Measurements from ENCODE around the gene TANGO6.

DNA sequence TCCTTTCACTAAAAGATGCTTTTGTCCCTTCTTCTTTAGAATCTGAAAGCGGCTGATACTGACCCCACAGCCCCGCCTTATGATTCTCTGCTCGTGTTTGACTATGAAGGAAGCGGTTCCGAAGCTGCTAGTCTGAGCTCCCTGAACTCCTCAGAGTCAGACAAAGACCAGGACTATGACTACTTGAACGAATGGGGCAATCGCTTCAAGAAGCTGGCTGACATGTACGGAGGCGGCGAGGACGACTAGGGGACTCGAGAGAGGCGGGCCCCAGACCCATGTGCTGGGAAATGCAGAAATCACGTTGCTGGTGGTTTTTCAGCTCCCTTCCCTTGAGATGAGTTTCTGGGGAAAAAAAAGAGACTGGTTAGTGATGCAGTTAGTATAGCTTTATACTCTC, 10.1 kb upstream of the TANGO6 start:
- TF ChIP-seq EZH2phosphoT487 (IDR thresholded peaks at IDR 0.05; ENCODE audit: borderline replicate concordance, low read depth, low read length) = no peak
- TF ChIP-seq, protein P1, sequence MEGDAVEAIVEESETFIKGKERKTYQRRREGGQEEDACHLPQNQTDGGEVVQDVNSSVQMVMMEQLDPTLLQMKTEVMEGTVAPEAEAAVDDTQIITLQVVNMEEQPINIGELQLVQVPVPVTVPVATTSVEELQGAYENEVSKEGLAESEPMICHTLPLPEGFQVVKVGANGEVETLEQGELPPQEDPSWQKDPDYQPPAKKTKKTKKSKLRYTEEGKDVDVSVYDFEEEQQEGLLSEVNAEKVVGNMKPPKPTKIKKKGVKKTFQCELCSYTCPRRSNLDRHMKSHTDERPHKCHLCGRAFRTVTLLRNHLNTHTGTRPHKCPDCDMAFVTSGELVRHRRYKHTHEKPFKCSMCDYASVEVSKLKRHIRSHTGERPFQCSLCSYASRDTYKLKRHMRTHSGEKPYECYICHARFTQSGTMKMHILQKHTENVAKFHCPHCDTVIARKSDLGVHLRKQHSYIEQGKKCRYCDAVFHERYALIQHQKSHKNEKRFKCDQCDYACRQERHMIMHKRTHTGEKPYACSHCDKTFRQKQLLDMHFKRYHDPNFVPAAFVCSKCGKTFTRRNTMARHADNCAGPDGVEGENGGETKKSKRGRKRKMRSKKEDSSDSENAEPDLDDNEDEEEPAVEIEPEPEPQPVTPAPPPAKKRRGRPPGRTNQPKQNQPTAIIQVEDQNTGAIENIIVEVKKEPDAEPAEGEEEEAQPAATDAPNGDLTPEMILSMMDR (conservative IDR thresholded peaks at IDR 0.05; ENCODE audit: low read length) = no peak
